ENCODE results near the gene MTRF1. TPM values are rescaled to one million over a fixed set of nuclear protein-coding genes. Genes with fewer than 3 reads are reported as not detected.

The MTRF1 gene
- total and polyA plus RNA-seq, 2 of the 8 experiments (the other 6 are each of a cell fraction or from before 2014, with no cell fraction given) = 8.0 to 19.2 TPM

GRCh38 chr13:41295973-41296372 is 32.6 kb upstream of the MTRF1 start (continued):
- no peak for TF ChIP-seq TCF12 (IDR thresholded peaks at IDR 0.05; ENCODE audit: low read depth, low read length)
- no peak for TF ChIP-seq RFX5 (IDR thresholded peaks at IDR 0.05; ENCODE audit: borderline replicate concordance, low read depth, low read length)

Data from H1 (cell line).